ENCODE data around the gene OSM.

GRCh38 chr22:30226192-30226832 is 40.3 kb downstream of the OSM start:
- TF ChIP-seq CTCF (IDR thresholded peaks at IDR 0.05; ENCODE audit: extremely low read depth in 1 of 2, insufficient read depth in 1 of 2, low read depth in 1 of 2, low read length in 2 of 2) = no peak
- TF ChIP-seq EZH2 (IDR thresholded peaks at IDR 0.05; ENCODE audit: borderline replicate concordance, low read depth, low read length, severe bottlenecking) = no peak
- TF ChIP-seq POLR2A (IDR thresholded peaks at IDR 0.05; ENCODE audit: low read depth, low read length) = no peak
- TF ChIP-seq POLR2AphosphoS5 (IDR thresholded peaks at IDR 0.05; ENCODE audit: insufficient read depth, low read depth, low read length) = no peak
- TF ChIP-seq GATA2 (IDR thresholded peaks at IDR 0.05; ENCODE audit: insufficient read depth, insufficient read length, low read depth, low read length) = no peak
- no peak for TF ChIP-seq MYC (IDR thresholded peaks at IDR 0.05; ENCODE audit: low read depth, low read length)

Measured in endothelial cell of umbilical vein (primary cell).